Omental fat pad (tissue), 4 donors: ENCODE results near the gene SLC35F6. TPM values are rescaled to one million over a fixed set of nuclear protein-coding genes. Genes with fewer than 3 reads are reported as not detected.
A peak's percentile ranks its signal among the peaks of the same experiment; 100 is the strongest.

Source experiments
- ATAC-seq: fragments of 150-250 bp; one replicate; pipeline ENCODE4 v1.9.1; 2016; ENCODE audit warnings: mild to moderate bottlenecking, moderate library complexity; ENCODE audit not compliant: low FRiP score
- DNase-seq: peaks from one replicate; pipeline ENCODE4 v3.0.0-alpha.2; 2019; ENCODE audit warnings: low spot score
- CTCF ChIP-seq, 3 donors: fragments of 450-650 bp; IDR thresholded peaks; one replicate each; pipeline ENCODE4 v1.5.1; 2016 to 2017; ENCODE audit warnings: antibody characterized with exemption in 3 of 3, mild to moderate bottlenecking in 3 of 3, moderate library complexity in 2 of 3
- total RNA-seq, 4 donors: library from RNA; depleted of rRNA; stranded (reverse); fragments of >200 nt; gene quantifications; one replicate each; pipeline ENCODE4 v1.1.0, GENCODE V29; 2016

SLC35F6 gene
- total RNA-seq, 4 donors from 2014 or later, result 43.0 to 84.9 (median 57.7) TPM

- no peak for ATAC-seq
- TF ChIP-seq CTCF (IDR thresholded peaks at IDR 0.05), result no peak
- DNase-seq, result no peak
Observed at GRCh38 chr2:26731714-26732113, 32.4 kb upstream of the SLC35F6 start.

- no peak for TF ChIP-seq CTCF (IDR thresholded peaks at IDR 0.05)
- DNase-seq, result no peak
- ATAC-seq, result no peak
Observed at GRCh38 chr2:26732446-26732845, 31.6 kb upstream of the SLC35F6 start.

GRCh38 chr2:26733413-26733812, 30.7 kb upstream of the SLC35F6 start:
- TF ChIP-seq CTCF (IDR thresholded peaks at IDR 0.05), result no peak
- ATAC-seq (no peak), DNase-seq (no peak)

GRCh38 chr2:26735097-26735496, 29.0 kb upstream of the SLC35F6 start:
- TF ChIP-seq CTCF (IDR thresholded peaks at IDR 0.05), result no peak
- peak; percentile 55 for ATAC-seq
- DNase-seq, result no peak

GRCh38 chr2:26735883-26736588, 28.0 kb upstream of the SLC35F6 start:
- TF ChIP-seq CTCF (IDR thresholded peaks at IDR 0.05), result no peak

GRCh38 chr2:26737221-26737620, 26.9 kb upstream of the SLC35F6 start:
- no peak for TF ChIP-seq CTCF (IDR thresholded peaks at IDR 0.05)
- no peak for ATAC-seq
- DNase-seq, result no peak

More at GRCh38 chr2:26735883-26736588, 28.0 kb upstream of the SLC35F6 start:
- ATAC-seq, result no peak
- no peak for DNase-seq

- ATAC-seq (no peak), DNase-seq (no peak)
- no peak for TF ChIP-seq CTCF (IDR thresholded peaks at IDR 0.05)
Observed at GRCh38 chr2:26738481-26738880, 25.6 kb upstream of the SLC35F6 start.
